Measurements from ENCODE around the gene VPS45.
"Not testable (repeated sequence)": the region's sequence is repeated elsewhere in the genome, so short reads cannot be mapped to it uniquely, and the experiment has no call there.

Gene VPS45

DNA sequence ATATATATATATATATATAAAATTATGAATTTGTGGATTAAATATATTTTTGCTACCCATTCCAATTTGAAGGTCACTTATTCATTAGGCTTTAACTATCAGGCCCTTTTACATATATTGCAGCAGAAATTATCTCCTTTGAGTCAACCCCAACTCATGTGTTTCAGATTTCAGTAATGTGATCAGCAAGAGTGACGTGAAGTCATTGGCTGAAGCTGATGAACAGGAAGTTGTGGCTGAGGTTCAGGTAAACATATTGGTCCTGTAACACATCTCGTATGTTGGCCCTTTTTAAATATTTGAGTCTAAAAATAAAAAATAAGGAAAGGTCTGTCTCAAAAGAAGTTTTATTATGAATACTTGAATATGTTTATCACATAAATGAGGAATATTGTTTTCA, 8.5 kb downstream of the VPS45 start:
- peak; percentile 53 for DNase-seq

DNA sequence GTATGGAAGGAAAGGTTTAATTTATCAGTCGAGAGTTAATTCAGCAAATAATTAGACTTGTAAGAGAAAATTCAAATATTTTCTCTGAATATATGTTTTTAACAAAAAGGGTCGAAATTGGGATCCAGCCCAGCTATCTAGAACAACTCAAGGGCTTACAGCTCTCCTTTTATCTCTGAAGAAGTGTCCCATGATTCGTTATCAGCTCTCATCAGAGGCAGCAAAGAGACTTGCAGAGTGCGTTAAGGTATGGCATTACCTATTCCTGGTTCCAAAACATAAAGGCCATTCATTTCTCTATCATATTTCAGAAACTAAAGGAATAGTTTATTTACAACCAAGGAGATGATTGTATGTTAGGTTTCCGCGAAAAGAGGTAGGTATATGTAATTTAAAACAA, 9.4 kb downstream of the VPS45 start:
- no peak for DNase-seq

DNA sequence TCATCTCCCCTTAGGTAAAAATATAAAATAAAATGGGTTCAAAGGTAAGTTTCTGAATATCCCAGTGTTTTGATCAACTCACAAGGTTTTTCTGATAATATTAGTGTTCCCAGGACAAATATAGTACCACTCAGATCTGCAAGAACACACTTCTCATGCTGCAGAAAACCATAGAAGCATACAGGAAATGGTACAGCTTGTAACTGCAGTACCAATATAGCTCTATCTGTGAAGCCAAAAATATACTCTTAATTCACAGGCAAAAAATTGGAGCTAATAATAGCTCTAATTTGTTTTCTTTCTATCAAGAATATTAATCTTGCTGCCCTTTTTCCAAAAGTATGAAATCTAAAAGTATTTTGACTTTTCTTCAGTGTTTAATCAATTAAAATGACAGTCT, 13.2 kb downstream of the VPS45 start:
- DNase-seq: no peak

DNA sequence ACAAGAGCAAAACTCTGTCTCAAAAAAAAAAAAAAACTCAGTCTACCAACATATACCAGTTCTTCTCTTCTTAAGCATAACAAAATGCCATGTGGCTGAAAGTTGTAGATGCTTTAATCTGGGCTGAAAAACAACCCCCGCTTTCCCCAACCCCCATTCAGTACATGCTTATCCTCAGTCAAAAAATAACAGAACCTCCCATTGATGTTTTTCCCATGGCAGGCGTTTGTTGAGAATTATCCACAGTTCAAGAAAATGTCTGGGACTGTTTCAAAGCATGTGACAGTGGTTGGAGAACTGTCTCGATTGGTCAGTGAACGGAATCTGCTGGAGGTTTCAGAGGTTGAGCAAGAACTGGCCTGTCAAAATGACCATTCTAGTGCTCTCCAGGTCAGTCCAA, 14.9 kb downstream of the VPS45 start:
- DNase-seq: no peak

DNA sequence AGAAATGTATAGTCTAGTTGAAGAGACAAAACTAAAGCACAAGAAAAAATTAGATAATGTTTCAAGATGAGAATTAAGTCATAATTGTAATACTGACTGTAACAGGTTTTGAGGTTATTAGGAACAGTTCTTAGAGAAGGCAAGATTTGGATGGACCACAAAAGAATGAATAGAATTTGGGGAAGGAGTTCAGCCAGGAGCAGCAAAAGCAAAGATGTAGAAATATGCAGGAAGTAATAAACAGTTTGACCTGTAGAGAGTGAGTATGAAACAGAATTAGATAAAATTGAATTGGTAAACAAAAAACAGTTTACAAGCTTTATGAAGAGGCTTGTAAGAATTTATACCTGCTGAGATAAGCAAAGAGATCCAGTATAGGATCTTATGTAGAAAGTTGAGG, 16.3 kb downstream of the VPS45 start:
- DNase-seq: no peak

DNA sequence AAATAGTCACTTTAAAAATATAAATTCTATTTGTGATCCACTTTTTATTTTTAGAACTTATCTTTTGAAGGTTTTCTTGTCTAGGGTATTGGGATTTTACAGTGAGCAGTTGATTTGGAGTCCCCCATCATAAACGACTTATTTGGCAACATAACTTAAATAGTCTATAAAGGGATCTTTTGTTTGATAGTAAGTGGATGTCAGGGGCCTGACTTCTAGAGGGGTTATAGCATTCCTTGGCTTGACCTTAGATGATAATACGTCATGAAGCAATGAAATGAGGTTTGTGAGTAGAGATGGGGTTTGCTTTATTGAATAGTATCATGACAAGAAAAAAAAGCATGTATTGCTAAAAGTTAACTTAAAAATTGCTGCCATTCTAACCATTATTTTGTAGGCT, 17.8 kb downstream of the VPS45 start:
- DNase-seq: no peak

DNA sequence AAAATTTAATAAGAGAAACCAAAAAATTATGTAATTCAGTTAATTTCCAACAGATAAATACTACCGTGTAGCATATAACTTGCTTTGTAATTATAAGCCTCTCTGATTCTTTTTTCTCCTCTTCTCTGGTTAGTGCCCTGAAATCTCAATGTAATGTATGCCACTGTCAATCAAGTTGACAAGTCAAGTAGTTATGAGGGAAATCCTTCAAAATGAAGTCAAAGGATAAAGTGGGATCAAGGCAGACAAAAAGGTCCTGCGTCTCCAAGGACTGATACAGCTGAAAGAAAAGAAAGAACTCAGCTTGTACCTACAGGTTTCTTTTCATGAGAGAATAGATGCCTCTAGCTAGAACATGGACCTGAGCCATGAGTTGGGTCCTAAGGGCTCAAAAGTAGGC, 19.8 kb downstream of the VPS45 start:
- no peak for DNase-seq

DNA sequence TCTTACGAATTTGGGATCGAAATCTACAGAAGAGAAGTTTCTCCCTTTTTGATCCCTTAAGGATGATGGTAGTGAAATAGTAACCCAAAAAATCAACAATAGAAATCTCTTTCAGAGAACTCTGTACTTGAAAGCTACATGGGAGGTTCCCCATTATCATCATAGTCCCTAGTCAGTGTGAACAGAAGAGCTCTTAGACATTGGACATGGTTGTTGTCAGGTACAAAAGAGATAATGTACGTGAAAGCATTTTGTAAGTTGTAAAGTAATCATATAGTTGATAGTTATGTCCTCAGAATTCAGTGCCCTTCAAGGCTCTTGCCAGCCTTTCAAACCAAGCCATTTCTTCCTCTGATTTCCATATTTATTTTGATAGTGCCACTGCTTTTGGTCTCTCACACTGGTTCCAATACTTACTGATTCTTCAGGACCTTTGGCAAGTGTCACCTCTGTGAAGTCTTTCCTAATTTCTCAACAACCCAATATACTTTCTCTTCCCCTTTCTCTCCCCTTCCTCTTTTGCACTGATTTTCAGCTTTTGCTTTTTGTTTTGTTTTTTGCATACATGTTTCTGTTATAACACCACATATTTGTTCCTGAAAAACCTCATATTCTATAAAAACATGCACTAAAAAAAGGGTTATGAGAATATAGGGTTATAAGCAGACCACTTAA, 22.4 kb downstream of the VPS45 start:
- no peak for DNase-seq

DNA sequence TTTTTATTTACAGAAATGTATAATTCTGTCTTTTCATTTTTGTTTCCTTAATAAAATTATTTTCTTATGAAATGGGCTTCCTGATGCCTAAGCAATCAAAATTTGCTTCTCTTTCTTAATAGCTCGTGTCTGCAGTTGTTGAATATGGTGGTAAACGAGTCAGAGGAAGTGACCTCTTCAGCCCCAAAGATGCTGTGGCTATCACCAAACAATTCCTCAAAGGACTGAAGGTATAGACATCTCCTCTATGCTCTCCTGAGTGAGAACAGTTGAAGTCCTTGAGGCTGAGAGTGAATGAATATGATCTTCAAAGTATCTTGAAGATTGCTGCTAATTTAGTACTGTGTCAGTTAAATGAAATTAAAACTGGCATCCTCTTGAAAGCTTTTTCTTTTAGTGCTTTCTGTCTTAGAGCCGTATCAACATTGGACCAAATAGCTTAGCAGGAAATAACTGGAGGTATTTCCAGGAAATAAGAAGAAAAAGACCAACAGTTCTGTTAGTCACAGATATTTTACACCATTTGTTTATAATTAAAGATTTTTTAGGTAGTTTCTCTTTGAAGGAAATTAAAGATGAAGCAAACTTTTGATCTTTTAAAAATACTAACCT, 24.7 kb downstream of the VPS45 start:
- no peak for DNase-seq

DNA sequence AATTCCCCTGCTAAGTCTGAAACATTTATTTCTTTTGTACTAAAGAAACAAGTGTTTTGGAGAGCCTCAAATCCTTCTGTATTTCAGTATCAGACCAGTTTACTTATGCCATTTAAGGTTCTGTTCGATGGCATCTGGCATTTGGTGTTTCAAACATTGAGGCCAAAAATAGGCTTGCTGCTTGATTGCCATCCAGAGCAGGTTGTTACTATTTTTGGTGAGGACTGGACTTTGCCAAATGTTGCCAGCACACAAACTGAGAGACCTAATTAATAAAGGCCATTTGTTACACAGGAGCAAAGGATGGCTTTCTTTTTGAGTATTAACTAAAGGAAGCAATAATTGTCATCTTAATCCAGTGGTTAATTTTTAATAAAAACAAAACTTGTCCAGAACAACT, 26.2 kb downstream of the VPS45 start:
- DNase-seq: no peak

DNA sequence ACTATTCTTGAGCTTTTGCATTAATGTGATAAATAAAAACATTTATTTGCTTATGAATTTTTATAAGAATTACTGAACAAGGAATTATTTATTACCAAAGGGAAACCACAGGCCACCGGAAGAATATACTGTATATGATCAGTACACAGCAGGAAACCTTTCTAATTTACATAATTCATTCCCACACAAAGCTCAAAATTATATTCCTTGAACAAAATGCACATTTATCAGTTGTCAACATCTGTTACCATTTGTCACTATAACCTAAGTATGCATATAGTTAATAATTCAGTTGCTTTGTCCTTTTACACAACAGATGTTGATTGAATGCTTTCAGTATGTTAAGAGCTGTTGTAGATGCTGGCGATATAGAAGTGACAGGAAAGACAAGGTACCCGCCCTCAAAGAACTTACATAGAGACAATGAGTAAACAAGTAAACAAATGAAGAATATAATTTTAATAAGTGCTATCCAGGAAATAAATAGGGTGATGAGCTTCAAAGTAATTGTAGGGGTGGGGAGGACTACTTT, 27.2 kb downstream of the VPS45 start:
- DNase-seq: no peak

DNA sequence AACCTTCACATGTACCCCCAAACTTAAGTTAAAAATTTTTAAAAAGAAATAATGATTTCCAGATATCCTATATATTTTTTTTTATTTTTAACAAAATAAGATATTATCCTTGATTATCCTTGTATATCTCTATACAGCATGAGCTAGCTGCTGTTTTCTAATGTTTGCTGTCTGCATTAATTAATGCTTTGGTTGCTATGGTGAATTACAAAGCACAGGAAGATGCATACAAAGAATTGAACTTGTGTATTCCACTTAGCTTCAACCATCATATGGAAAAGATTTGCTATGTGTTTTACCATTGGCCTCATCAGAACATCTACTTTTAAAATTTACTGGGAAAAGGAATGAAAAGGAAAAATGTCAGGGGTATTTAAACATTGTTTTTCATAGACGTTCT, 35.4 kb downstream of the VPS45 start:
- no peak for DNase-seq

DNA sequence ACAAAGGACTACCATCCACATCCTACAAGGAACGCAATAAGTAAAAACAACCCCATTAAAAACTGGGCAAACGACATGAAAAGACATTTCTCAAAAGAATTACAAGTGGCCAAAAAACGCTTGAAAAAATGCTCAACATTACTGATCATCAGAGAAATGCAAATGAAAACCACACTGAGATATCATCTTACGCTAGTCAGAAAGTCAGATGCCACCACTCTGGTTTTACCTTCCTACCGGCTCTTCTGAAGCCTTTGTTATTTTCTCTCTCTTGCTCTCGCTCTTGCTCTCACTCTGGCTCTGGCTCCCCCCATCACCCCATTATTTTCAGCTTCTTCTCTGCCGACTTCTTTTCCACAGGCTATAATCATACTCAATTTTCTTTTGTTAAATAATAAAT, 38.8 kb downstream of the VPS45 start:
- peak; percentile 42 for DNase-seq

DNA sequence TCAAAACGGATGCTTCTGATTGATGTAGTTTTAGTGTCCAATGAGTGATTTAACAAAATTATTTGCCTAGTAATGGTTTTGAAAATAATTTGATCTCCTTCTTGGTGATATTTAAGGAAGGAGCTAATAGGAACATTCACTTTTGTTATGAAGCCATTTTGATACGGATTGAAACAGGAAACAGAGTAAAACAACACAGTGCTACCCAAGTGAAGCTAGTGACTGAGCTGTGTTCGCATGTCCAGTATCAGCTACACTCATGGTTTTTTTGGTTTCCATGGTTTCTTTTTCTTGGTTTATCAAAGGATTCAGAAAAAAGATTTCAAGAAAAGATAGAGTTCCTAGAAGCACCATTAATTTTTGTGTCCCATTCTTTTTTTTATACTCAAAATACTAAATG, 42.0 kb downstream of the VPS45 start:
- DNase-seq: peak; percentile 38

DNA sequence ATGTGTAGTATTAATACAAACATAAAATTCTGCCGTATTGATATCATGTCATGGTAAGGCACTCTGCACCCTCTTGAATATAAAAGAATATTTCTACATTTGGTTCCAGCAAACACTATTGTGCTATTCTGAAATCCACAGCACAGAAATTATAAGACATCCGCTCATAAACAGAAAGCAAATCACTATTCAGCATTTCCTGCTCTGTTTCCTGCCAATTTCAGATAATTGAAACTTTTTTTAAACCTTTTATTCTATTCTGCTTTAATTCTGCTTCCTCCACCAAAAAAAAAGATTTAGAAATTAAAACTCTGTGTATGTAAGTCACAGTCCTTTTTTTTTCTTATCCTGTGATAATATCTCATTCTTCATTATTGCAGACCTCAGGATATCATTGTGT, 42.5 kb downstream of the VPS45 start:
- DNase-seq: no peak

DNA sequence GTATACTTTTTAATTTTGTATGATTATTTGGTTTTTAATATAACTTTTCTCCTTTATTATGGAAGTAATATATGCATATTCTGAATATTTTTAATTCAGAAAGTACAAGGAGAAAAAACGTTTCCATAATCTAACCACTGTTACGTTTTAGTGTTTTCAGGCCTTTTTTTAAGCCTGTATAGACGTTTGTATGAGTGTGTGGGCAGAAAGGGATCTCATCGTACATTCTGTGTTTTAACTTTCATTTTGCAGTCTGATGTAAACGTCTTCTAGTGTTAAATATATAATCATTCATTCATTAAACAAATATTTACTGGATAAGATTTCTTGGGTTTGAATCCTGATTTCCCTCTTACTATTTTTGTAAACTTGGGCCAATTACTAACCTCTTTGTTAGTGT, 44.1 kb downstream of the VPS45 start:
- no peak for DNase-seq

DNA sequence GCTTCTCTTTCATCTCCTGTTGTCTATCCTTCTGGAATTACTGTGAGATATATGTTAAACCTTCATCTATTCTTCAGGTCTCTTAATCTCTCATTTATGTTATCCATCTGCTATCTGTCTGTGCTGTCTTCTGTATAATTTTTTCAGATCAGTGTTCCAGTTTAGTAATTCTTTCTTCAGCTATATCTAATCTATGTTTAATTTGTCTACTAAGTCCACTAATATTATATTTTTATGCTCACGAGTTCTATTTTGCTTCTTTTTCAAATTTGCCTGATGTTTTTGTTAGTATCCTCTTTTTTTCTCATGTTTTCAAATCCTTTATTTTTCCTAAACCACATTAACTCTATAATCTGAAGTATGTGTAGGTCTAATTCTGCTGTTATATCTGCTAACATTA, 47.5 kb downstream of the VPS45 start:
- no peak for DNase-seq

DNA sequence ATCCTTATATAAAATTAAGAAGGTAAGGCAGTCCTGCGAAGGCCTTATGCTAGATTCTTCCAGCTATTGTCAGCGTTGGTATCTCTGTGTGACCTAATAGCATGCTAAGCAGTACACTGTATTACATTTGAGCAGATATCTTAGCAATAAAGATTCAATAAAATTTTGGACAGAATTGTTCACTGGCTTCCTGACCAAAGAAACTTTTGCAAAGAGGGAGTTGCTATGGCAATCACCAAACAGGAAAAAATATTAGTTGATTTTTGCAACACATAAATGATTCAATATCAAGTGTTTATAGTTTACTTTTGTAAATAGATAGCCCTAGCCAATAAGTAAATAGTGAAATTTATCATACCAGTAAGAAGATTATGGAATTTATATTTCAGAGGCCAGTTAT, 51.1 kb downstream of the VPS45 start:
- DNase-seq: no peak

DNA sequence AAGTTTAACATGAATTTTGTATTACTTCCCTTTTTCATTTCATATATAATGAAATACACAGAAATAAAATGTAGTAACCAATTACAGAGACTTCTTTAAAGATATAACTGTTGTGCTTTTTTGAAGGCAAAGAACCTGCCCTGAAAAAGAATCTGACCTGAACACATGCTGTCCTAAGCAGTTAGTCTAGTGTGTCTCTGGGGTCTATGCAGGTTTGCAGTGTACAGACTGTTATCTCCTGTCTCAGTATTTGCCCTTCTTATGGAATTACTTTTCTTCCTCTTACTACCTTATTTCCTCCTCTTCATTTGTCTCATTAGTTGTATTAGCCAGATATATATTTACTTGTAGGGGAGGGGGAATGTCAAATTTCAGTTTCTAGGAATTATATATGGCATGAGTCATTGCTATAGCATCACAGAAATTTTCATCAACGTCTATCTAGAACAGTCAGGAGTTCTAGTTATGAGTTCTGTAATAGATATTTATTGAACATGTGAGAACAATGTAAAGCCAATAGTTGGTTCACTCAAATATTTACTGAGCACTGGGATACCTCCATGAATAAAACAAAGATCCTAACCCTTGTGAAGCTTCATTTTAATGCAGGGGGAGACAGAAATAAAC, 53.8 kb downstream of the VPS45 start:
- no peak for DNase-seq

DNA sequence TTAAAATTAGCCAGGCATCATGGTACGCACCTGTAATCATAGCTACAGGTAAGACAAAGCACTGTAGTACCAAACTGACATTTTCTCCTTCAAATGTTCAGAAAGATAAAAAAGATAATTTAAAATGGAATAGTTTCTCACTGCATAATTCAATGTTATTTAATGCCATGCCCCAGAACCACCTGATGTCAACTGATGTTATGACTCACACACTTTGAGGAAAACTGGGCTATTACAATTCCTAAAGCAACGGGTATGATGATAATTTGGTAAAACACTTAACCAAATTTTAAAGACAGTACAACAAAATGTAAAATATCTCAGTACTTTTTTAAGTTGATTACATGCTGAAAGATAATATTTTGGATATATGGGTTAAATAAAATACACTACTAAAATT, 59.2 kb downstream of the VPS45 start:
- no peak for DNase-seq

DNA sequence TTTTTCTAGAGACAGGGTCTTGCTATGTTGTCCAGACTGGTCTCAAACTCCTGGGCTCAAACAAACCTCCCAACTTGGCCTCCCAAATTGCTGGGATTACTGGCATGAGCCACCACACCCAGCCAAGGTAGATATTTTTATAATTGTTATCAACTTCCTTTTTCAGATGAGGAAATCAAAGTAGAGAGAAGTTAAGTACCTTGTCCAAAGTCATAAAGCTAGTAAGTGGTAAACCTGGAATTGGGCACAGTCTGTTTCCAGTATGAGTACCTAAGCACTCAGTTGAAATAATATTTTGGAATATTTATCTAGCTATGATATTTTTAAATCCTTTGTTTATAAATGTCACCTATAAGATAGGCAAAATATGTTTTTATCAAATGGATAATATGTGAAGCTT, 59.9 kb downstream of the VPS45 start:
- DNase-seq: no peak

DNA sequence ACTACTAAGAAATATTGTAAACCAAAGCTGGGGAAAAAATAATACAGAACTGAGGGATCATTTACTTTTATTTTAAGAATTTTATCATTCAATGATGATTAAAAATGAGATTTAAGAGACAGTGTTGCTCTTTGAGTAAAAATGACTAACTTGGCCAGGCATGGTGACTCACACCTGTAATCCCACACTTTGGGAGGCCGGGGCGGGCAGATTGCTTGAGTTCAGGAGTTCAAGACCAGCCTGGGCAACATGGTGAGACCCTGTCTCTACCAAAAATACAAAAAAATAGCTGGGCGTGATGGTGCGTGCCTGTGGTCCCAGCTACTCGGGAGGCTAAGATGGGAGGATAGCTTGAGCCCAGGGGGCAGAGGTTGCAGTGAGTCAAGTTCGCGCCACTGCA, 60.3 kb downstream of the VPS45 start:
- DNase-seq: peak; percentile 58

DNA sequence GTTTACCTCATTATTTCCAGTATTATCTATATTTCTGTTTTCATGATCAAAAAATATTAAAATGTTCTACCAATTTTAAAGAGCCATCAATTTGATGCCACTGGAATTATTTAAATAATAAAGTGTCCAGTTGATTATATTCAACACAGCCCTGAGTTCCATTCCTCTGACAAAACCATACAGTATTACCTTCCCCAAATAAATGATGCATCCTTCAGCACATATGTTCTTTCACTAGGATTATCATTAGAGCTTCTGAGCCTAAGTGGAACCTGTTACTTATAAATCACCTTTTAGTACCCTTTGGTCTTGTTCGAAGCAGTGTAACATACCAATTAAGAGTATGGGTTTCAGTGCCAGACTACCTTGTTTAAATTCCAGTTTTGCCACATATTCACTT, 64.8 kb downstream of the VPS45 start:
- DNase-seq: no peak

DNA sequence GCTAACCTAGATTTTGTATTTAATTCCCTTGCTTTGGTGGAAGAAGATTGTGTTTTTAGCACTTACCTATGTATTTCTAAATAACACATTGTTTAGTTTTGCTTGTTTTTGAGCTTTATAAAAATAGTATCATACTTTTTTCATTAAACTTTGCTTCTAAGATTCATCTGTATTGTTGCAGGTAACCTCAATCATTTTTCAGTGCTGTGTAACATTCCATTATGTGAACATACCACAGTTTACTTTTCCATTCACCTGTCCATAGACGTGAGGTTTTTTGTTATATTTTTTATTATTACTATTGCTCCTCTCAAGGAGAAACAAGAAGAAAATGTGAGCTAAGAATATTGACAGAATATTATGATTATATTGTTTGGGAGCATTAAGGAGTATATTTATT, 67.0 kb downstream of the VPS45 start:
- DNase-seq: no peak

DNA sequence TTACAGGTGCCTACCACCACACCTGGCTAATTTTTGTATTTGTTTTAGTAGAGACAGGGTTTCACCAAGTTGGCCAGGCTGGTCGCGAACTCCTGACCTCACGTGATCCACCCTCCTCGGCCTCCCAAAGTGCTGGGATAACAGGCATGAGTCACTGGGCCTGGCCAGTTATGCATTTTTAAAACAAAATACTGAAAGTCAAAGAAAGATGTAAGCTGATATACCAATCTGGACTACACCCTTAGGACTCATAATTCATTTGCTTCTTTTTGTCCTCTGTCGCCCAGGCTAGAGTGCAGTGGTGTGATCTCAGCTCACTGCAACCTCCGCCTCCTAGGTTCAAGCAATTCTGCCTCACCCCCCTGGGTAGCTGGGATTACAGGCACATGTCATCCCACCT, 67.8 kb downstream of the VPS45 start:
- DNase-seq: not testable (repeated sequence)

Data from activated CD4-positive, alpha-beta T cell treated with anti-CD3 and anti-CD28 coated beads, Interleukin-10, Interleukin-2, amounts not matched to agents 100 ng/mL and 50 ng/mL, durations not matched to agents 16 hours and 8 hours (primary cell).